ENCODE data around the gene PPP4R2. TPM values are rescaled to one million over a fixed set of nuclear protein-coding genes. Genes with fewer than 3 reads are reported as not detected.

PPP4R2 gene
- total RNA-seq, 1 donor from 2014 or later: 143 TPM

DNA sequence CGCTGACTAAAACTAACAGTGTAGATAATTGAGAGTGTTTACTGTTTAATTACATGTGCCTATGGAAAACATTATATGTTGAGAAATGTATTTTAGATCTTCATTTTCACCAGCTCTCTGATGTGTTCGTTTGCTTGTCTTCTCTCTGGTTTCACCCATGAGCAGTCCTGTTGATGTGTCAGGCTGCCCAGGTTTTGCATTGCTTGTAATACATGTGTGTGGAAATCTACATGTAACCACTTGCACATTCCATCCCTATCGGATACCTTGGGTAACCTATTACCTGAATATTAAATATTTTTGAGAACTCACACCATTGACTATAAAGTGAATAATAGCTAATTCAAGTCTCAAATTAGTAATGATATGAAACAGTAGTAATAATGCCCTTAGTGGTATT, 13.1 kb downstream of the PPP4R2 start:
- peaks cover 13% of the 10 kb centered on the region for H3K9me3 Mint-ChIP-seq
- no peak for DNase-seq (ENCODE audit: low spot score)
- H3K4me3 Mint-ChIP-seq: no peak overlapping the region
- H3K4me3 ChIP-seq: no peak overlapping the region
- no peak for TF ChIP-seq EZH2phosphoT487 (IDR thresholded peaks at IDR 0.05)
- no peak for TF ChIP-seq EZH2 (IDR thresholded peaks at IDR 0.05)
- TF ChIP-seq, protein P1, sequence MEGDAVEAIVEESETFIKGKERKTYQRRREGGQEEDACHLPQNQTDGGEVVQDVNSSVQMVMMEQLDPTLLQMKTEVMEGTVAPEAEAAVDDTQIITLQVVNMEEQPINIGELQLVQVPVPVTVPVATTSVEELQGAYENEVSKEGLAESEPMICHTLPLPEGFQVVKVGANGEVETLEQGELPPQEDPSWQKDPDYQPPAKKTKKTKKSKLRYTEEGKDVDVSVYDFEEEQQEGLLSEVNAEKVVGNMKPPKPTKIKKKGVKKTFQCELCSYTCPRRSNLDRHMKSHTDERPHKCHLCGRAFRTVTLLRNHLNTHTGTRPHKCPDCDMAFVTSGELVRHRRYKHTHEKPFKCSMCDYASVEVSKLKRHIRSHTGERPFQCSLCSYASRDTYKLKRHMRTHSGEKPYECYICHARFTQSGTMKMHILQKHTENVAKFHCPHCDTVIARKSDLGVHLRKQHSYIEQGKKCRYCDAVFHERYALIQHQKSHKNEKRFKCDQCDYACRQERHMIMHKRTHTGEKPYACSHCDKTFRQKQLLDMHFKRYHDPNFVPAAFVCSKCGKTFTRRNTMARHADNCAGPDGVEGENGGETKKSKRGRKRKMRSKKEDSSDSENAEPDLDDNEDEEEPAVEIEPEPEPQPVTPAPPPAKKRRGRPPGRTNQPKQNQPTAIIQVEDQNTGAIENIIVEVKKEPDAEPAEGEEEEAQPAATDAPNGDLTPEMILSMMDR (IDR thresholded peaks at IDR 0.05): no peak
- H3K79me2 ChIP-seq (ENCODE audit: low read depth): no peaks in the 10 kb centered on the region
- H3K27me3 Mint-ChIP-seq (ENCODE audit: insufficient read depth, low read depth): no peaks in the 10 kb centered on the region
- H3K9ac ChIP-seq: no peak overlapping the region
- H3K9me3 ChIP-seq (ENCODE audit: low read depth): no peaks in the 10 kb centered on the region
- H3K4me1 Mint-ChIP-seq: peaks cover 6% of the 10 kb centered on the region
- H3K4me1 ChIP-seq: peaks cover 5% of the 10 kb centered on the region
- peaks cover 6% of the 10 kb centered on the region for H3F3A ChIP-seq (ENCODE audit: low read depth)
- no peak overlapping the region for H3K27ac Mint-ChIP-seq
- H2AFZ ChIP-seq (replicated peaks): no peak overlapping the region
- no peaks in the 10 kb centered on the region for H3K27me3 ChIP-seq
- H4K20me1 ChIP-seq (ENCODE audit: low read depth): peaks cover 100% of the 10 kb centered on the region
- peaks cover 67% of the 10 kb centered on the region for H3K36me3 Mint-ChIP-seq
- no peak overlapping the region for H3K27ac ChIP-seq
- peaks cover 10% of the 10 kb centered on the region for H3K36me3 ChIP-seq
- no peak overlapping the region for H3K4me2 ChIP-seq

DNA sequence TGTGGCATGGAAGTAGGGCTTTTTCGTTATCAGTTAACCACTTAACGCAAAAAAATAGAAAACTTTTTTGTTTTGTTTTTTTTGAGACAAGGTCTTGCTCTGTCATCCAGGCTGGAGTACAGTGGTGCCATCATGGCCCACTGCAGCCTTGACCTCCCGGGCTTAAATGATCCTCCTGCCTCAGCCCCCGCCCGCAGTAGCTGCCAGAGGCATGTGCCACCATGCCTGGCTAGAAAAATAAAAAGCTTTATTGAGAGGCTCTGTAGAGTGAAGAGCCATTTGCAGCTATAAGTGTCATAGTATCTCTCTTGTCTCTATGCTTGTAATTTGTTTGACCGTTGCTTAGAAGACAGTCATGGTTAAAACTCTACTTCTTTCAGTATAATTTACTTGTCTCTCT, 13.5 kb downstream of the PPP4R2 start:
- no peak overlapping the region for H2AFZ ChIP-seq (replicated peaks)
- no peak overlapping the region for H3K4me2 ChIP-seq
- TF ChIP-seq, protein P1 (IDR thresholded peaks at IDR 0.05): no peak
- TF ChIP-seq EZH2 (IDR thresholded peaks at IDR 0.05): no peak
- TF ChIP-seq EZH2phosphoT487 (IDR thresholded peaks at IDR 0.05): no peak
- H4K20me1 ChIP-seq (ENCODE audit: low read depth): peaks cover 100% of the 10 kb centered on the region
- H3K9ac ChIP-seq: no peak overlapping the region
- H3K4me3 ChIP-seq: no peak overlapping the region
- no peaks in the 10 kb centered on the region for H3K27me3 ChIP-seq
- Mint-ChIP-seq H3K4me3 (no peak overlapping the region), H3K27me3 (ENCODE audit: insufficient read depth, low read depth) (no peaks in the 10 kb centered on the region), H3K4me1 (peaks cover 6% of the 10 kb centered on the region), H3K27ac (no peak overlapping the region), H3K36me3 (peaks cover 65% of the 10 kb centered on the region), H3K9me3 (peaks cover 12% of the 10 kb centered on the region)
- H3K79me2 ChIP-seq (ENCODE audit: low read depth): no peaks in the 10 kb centered on the region
- peaks cover 10% of the 10 kb centered on the region for H3K36me3 ChIP-seq
- DNase-seq (ENCODE audit: low spot score): no peak
- peaks cover 5% of the 10 kb centered on the region for H3K4me1 ChIP-seq
- no peaks in the 10 kb centered on the region for H3K9me3 ChIP-seq (ENCODE audit: low read depth)
- H3F3A ChIP-seq (ENCODE audit: low read depth): peaks cover 6% of the 10 kb centered on the region
- H3K27ac ChIP-seq: no peak overlapping the region

GRCh38 chr3:73018298-73018697, 21.7 kb downstream of the PPP4R2 start:
- H3K4me1 ChIP-seq: no peaks in the 10 kb centered on the region
- no peak overlapping the region for H3K27ac ChIP-seq
- H3K27me3 ChIP-seq: no peaks in the 10 kb centered on the region
- TF ChIP-seq EZH2 (IDR thresholded peaks at IDR 0.05): no peak
- TF ChIP-seq, protein P1 (IDR thresholded peaks at IDR 0.05): no peak
- Mint-ChIP-seq H3K27me3 (ENCODE audit: insufficient read depth, low read depth) (peaks cover 5% of the 10 kb centered on the region), H3K9me3 (peaks cover 8% of the 10 kb centered on the region), H3K36me3 (peaks cover 34% of the 10 kb centered on the region), H3K4me1 (no peaks in the 10 kb centered on the region), H3K27ac (no peak overlapping the region), H3K4me3 (no peak overlapping the region)
- H3F3A ChIP-seq (ENCODE audit: low read depth): no peaks in the 10 kb centered on the region
- H3K9ac ChIP-seq: no peak overlapping the region
- no peak overlapping the region for H3K4me3 ChIP-seq
- no peak for DNase-seq (ENCODE audit: low spot score)
- no peaks in the 10 kb centered on the region for H3K9me3 ChIP-seq (ENCODE audit: low read depth)
- H4K20me1 ChIP-seq (ENCODE audit: low read depth): peaks cover 100% of the 10 kb centered on the region
- no peaks in the 10 kb centered on the region for H3K79me2 ChIP-seq (ENCODE audit: low read depth)
- H2AFZ ChIP-seq (replicated peaks): no peak overlapping the region
- no peak overlapping the region for H3K4me2 ChIP-seq
- no peaks in the 10 kb centered on the region for H3K36me3 ChIP-seq
